Measurements from ENCODE around the gene ADPRHL1.

The ADPRHL1 gene

DNA sequence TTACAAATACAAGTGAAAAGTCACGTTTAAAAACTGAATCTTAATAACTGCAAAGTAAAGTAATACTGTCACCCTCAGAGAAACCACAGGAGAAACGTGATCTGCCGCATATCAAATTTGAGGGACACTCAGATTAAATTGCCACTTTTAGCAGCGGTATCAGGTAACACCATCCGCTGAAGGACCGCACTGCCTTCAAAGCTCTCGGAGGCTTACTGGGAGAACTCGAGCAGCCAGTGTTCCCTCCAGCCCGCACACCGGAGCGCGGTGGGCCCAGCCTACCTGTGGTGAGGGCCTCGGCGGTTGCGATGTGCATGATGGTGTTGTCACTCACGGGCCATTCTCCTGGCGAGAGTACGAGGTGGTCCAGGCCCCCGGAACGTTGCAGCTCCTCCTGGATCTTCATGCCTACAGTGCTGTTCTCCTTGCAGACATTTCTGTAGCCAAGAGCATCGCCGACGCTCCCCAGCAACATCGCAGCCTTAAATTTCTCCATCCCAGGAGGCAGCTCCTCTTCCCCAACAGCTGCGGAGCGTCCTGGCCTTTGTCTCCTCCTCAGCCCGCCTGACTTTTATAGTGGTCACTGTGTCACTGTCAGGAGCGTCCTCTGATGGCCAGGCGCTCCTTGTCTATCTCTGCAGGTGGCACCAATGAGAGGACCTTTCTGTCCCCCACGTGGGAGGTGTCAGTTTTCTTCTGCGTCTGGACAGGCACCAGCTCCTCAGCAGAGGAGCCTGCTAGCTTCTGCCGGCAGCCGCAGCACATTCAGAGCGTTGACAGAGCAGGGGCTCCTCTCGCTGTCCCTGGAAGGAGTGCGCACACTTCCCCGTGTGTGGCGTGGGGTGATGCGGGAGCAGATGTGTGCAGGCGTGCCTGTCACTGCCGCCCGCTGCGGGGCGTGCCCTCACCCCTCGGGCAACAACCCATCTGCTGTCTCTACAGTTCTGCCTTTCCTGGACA lies at the start of gene ADPRHL1:
ADPRHL1 (minus strand) TSS at position 547 of the 960 bp plus-strand sequence; CDS start at position 496, 51 bp downstream.
- no peak for DNase-seq

DNA sequence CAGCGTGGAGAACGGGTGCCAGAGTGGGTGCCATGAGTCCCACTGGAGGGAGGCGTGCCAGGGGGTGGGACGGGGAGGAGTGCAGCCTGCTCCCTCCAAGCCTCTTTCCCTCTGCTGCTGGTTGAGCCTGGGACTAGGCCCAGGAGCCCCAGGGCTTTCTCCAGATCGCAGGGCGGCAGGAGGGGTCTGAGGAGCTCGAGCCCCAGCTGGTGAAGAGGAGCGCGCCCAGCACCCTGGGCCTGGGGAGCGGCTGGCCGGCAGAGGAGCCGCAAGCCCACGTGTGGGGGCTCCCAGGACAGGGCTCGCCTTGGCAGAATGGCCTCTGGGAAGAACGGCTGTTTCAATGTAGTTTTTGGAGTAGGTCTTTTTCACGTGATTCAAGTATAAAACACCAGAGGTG lies 49.4 kb upstream of the ADPRHL1 start:
- no peak for DNase-seq

DNA sequence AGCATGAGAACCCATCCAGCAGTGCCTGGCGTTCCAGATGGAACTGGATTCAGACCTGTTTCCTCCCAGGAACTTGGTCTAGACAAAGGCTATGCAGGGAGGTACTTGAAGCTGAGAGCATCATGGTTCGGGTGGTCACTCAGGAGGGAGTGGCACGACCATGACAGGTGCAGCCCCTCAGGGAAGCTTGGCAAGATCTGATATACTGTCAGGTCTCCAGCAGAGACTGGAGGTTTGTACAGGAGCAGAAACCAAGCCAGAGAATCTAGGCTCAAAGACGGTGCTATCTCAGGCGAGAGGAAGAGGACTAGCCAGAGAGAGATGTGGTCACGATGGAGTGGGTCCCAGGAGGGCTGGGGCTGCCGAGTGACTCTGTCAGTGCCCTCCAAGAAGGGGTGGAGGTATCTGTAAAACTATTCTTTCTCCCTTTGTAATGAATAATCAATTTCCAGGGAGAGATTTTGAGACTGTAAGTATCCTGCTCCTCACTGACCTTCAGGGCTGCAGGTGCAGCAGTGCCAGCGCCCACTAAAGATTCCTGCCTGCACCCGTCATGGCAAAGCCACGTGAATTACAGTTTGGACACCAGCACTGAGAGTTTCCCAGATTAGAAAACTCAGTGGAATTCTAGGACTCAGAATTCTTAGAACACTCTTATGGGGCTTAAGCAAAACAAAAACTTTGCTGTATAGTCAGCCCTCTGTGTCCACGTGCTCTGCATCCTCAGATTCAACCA lies 47.4 kb upstream of the ADPRHL1 start:
- DNase-seq, result no peak

- no peak for DNase-seq
Observed at GRCh38 chr13:113499936-113500335, 46.6 kb upstream of the ADPRHL1 start.

DNA sequence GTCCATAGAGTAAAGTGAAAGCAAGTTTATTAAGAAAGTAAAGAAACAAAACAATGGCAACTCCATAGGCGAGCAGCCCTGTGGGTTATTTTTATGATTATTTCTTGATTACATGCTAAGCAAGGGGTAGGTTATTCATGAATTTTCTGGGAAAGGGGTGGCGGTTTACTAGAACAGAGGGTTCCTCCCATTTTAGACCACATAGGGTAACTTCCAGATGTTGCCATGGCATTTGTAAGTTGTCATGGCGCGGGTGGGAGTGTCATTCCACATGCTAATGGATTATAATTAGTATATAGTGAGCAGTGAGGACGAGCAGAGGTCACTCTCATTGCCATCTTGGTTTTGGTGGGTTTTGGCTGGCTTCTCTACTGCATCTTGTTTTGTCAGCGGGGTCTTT lies 45.6 kb upstream of the ADPRHL1 start:
- no peak for DNase-seq

GRCh38 chr13:113497217-113497616 lies 43.9 kb upstream of the ADPRHL1 start:
- no peak for DNase-seq

DNA sequence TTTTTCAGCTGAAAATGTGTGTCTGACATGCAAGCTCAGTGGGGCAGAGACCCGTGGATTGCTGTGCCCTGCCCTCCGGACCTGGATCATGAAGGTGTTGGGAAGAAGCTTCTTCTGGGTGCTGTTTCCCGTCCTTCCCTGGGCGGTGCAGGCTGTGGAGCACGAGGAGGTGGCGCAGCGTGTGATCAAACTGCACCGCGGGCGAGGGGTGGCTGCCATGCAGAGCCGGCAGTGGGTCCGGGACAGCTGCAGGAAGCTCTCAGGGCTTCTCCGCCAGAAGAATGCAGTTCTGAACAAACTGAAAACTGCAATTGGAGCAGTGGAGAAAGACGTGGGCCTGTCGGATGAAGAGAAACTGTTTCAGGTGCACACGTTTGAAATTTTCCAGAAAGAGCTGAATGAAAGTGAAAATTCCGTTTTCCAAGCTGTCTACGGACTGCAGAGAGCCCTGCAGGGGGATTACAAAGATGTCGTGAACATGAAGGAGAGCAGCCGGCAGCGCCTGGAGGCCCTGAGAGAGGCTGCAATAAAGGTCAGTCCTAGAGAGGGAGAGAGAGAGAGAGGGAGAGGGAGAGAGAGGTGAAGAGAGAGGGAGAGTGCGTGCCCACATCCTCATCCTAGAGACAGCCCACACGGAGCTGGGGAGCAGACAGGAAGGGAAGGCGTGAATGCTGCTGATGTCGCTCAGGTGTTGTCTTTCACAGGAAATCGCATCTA lies 42.4 kb upstream of the ADPRHL1 start:
- no peak for DNase-seq

GRCh38 chr13:113493315-113493951 lies 40.1 kb upstream of the ADPRHL1 start:
- DNase-seq, result no peak

GRCh38 chr13:113491982-113492381 lies 38.7 kb upstream of the ADPRHL1 start:
- no peak for DNase-seq

GRCh38 chr13:113491418-113491883 lies 38.2 kb upstream of the ADPRHL1 start:
- no peak for DNase-seq

- peak; percentile 78 to 82 for DNase-seq
Observed at GRCh38 chr13:113490496-113491417, 37.5 kb upstream of the ADPRHL1 start, which contains the start of gene DCUN1D2. TSS of gene DCUN1D2 (minus strand) at chr13:113490711. CDS start at chr13:113490669, 42 bp downstream.

DNA sequence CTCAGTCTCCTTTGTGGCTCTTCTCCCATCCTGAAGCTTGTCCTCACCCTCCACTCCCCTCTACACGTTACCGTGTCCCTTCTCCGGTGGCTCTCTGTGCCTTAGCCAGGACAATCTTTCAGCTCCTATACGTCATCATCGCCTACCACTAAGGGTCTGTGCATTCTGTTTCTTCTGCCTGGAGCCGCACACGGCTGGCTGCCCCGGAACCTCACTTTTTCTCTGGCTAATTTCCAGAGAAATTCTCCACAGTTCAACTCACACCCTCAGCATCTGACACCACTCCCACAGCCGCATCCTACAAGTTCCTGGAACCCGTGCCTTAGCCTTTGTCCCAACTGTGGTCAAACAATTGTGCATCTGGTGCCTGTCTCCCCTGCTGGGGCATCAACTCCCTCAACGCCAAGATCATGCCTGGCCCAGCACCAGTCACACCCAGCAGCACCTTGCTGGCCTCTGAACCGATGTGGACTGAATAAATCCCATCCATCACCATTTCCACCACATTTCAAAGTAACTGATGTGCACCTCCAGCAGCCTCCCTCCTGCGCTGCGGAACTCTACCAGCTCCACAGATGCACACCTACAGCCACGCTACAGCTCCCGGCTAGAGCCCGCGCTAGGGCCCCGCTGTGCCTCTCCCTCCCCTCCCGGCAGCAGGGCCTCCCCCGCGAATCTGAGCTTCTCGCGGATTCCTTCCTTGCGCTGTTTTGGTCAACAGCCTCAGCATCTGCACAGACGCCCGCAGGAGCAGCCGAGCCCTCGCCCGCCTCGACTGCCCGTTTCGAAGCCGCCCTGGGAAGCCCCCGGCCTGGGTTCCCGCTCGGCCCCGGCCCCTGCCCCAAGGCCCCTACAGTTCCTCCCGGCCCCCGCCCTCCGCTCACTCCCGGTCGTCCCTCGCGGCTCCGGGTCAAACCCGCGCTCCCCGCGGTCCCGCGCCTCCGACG lies 36.5 kb upstream of the ADPRHL1 start:
- peak; percentile 48 to 49 for DNase-seq

GRCh38 chr13:113489171-113489548 lies 35.9 kb upstream of the ADPRHL1 start:
- no peak for DNase-seq

- no peak for DNase-seq
Observed at GRCh38 chr13:113488283-113488682, 35.0 kb upstream of the ADPRHL1 start.

DNA sequence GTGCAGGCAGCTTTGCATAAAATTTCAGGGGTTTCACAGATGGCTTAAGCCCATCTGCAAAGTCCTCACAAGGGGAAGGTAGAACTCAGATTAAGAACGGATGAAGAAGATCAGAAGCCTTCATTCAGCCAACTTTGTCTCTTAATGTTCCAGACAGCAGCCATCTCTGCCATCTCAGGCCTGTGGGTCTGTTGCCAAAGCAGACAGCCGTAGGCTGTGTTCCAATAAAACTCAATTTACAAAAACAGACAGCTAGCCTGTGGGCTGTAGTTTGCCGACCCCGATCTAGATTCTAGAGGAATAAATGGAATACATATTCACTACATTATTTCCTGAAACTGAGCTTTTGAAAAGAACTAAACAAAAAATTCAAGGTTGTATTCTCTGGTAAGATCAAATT lies 33.4 kb upstream of the ADPRHL1 start:
- DNase-seq, result no peak

- DNase-seq, result no peak
Observed at GRCh38 chr13:113485545-113485944, 32.3 kb upstream of the ADPRHL1 start.

GRCh38 chr13:113483504-113484293 lies 30.4 kb upstream of the ADPRHL1 start:
- no peak for DNase-seq

DNA sequence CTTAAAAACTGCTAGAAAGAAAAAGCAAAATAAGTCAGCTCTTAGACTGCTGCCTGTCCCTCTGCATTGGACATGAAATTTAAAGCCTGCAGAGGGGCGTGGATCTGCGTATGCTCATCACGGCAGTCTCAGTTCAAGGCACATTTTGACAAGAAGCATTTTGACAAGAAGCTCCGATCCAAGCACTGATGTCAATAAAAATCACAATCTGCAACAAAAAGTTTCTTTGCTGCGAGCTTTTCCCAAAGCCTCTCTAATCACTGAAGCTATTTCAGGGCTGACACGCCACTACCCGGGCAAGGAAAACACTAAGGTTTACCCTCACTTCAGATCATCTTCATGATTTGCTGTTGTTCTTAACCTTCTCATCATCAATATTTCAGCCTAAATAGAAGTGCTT lies 29.8 kb upstream of the ADPRHL1 start:
- no peak for DNase-seq

- DNase-seq, result no peak
Observed at GRCh38 chr13:113479179-113479578, 25.9 kb upstream of the ADPRHL1 start.
